Effector CD4-positive, alpha-beta T cell (primary cell): ENCODE measurements around the gene NDE1.

Experiments
- DNase-seq: peaks from one replicate; pipeline ENCODE4 v3.0.0-alpha.2; 2020

Gene NDE1

DNA sequence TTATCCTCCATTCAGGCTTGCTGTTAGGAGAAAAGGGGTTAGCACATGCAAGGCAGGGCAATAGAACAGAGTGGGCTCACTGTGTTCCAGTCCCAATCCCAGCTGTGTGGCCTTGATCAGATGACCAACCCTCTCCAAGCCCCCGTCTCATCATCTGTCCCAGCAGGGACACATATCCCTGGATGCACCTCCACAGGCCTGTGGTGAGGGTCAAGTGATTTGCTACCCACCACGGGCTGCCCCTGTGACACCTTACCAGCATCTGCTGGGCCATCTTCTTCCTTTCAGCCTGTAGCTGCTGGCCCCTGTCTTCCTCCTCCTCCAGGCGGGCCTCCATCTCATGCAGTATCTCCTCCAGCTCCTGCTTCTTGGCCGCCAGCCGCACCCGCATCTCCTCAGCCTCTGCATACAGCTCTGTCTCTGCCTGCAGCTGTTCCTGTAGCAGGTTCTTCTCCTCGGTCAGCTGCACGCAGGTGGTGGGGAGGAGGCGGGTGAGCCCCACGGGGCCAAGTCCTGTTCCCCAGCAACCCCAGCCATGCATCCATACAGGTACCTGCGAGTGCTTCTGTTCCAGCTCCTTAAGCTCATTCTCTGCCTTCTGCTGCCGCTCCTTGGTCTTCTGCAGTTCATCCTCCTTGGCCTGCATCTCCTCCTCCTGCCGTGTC lies 91.3 kb downstream of the NDE1 start:
- DNase-seq: no peak

DNA sequence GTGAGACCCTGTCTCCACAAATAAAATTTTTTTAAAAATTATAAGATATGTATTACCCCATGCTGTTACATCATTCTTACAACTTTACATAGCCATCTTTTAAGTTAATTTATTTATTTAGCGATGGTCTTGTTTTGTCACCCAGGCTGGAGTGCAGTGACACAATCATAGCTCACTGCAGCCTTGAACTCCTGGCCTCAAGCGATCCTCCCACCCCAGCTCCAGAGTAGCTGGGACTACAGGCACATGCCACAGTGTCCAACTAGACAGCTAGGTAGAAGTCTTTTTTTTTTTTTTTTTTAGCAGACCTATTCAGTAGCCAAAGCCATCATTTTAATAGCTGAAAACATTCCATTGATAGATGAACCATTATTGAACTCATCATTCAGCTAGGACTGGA lies 92.7 kb downstream of the NDE1 start:
- DNase-seq: no peak

DNA sequence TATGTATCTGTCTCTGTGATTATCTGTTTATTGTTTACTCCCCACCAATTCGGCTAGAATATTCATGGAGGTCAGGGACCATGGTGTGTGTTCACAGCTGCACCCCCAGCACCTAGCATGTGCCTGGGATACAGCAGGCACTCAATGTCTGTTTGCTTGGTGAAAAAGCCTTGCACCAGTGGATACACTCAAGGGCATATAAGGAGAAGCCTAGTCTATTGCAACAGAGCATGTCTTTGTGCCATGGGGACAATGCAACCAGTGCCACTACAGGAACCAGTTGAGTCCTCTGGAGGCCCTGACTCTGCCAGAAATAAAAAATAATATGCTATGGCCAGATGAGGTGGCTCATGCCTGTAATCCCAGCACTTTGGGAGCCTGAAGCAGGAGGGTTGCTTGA lies 93.6 kb downstream of the NDE1 start:
- no peak for DNase-seq

DNA sequence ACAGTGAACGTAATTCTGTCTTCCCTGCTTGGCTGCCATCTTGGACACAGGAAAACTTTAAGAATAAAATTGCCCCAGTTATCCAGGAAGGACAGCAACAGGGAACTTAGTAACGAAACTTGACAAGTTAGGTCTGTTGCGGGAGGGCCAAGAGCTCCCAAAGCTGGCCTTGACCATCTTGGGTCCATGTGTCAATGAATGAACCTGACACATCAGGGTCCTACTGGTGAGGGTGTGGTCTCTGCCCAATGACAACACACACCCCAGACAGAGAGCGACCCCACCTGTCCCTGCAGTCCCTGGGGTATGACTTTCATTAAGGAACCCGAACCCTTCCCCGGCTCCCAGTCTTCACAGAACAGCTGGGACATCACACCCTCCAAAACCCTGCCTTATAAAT lies 96.3 kb downstream of the NDE1 start:
- DNase-seq: no peak

DNA sequence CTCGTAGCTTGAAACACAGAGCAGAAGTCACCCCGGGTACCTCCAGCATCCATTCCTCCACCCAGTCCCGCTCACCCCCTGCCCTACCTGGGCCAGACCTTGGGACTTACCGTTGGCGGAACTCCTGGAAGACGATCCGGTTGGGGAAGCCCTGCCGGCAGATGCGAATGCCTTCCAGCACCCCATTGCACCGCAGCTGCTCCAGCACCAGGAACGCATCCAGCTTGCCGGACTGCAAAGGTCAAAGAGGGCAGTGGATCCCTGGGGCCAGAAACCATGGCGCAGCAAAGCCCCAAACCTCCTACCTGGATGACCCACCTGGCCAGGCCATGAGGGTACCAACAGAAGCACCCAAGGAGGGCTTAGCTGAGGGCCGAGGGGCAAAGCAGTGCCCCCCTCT lies 97.9 kb downstream of the NDE1 start:
- no peak for DNase-seq

DNA sequence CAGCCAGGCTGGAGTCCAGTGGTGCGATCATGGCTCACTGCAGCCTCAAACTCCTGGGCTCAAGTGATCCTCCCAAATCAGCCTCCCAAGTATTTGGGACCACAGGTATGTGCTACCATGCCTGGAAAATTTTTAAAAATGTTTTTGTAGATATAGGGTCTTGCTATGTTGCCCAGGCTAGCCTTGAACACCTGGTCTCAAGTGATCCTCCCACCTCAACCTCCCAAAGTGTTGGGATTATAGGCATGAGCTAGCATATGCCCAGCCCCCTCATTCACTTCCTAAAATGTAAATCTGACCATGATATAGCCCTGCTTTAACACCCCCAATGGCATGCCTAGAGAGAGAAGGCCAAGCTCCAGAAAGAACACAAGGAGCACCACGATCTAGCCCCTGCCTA lies 98.6 kb downstream of the NDE1 start:
- DNase-seq: no peak

DNA sequence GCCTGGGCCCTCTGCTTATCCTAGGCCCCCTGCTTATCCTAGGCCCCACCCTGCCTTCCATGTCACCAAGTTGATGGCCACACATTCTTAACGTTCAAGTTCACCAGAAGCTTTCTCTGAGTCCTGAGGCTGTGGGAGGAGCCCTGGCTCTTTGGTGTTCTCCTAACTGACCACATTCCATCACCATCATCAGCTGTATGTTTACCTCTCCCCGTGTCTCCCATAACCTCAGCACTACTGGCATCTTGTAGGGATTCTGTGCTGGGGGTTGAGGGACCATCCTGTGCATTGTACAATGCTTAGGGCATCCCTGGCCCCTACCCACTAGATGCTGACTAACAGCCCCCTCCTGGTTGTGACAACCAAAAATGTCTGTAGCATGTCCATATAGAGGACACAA lies 99.3 kb downstream of the NDE1 start:
- no peak for DNase-seq

DNA sequence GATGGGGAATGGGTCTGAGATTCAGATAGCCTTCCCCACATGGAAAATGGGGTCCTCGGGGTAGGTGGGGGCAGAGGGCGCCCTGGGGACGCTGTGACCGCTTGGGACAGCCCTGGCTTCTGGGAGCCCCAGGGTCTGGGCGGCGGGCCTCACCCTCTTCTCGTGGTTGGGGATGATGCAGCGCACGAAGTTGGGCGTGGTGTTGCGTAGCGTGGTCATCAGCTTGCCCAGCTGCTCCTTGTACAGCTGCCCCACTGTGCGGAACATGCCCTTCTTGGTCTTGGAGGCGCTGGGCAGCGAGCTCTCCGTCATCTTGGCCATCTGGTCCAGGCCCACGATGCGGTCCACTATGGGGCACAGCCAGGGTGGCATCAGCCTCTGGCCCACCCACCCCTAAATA lies 99.9 kb downstream of the NDE1 start:
- no peak for DNase-seq

DNA sequence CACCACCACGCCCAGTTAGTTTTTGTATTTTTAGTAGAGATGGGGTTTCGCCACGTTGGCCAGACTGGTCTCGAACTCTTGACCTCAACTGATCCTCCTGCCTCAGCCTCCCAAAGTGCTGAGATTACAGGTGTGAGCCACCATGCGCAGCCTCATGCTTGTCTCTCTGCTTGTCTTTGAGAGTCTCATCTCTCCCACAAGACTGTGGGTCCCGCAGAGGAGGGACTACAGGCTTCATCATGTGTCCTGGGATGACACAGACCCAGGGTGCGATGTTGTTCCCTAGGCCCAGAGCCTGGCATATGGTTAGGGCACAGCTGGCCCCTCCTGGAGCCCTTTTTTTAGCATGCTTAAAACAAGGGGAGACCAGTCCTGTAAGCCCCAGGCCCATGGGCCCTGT lies 101.9 kb downstream of the NDE1 start:
- no peak for DNase-seq

DNA sequence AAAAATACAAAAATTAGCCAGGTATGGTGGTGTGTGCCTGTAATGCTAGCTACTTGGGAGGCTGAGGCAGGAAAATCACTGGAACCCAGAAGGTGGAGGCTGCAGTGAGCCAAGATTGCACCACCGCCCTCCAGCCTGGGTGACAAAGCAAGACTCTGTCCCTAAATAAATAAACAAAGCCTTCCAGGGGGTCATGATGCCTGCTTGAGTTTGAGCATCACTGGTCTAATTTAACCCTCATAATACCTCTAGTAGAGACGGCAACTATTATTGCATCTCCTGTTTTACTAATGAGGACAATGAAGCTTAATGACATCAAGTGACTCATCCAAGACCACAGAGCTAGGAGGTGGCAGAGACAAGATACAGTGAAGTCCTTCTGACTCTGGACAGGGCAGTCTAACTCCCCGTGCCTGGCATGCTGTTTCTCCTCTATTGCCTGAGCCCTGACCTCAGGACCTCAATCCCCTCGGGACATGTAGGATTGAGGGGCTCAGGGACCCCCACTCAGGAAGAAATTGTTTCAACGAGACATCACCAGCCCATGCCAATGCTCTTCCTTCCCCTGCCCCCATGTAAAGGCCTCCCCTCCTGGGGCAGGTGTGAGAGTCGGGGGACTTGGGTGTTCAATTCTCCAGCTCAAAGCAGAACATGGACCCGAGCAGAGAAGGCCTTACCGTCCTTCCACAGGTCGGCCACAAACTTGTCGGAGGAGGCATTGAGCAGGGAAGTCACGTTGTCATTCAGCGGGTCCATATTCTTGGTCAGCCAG lies 102.9 kb downstream of the NDE1 start:
- no peak for DNase-seq

DNA sequence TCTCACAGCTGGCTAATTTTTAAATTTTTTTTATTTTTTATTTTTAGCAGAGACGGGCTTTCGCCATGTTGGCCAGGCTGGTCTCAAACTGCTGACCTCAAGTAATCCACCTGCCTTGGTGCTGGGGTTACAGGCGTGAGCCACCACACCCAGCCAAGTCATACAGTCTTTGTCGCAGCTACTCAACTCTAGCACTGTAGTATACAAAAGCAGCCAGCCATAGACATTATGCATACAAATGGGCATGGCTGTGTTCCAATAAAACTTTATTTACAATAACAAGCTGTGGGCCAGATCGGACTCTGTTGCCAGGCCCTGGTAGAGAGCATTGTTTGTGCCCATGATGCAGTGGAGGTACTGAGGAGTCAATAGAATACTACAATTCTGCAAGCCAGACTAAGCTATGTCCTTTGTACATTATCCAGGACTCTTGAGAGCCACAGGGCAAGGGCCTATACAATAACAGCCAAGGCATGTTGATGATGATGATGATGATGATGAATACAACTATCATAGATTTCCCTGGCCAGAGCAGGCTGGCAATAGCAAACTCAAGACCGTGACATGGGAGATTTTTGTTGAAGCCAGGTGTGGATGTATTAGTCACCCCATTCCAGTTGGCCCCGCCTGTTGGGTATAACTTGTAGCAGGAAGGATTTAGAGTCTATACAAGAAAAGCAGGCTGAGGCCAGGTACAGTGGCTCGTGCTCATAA lies 104.9 kb downstream of the NDE1 start:
- DNase-seq: no peak

DNA sequence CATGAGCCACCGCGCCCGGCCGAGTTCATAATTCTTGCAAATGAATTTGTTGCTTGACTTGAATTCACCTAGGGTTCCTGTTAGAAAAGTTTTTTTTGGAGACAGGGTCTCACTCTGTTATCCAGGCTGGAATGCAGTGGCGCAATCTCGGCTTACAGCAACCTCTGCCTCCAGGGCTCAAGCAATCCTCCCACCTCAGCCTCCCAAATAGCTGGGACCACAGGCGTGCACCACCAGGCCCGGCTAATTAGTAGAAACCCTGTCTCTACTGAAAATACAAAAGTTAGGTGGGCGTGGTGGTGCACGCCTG lies 107.0 kb downstream of the NDE1 start:
- no peak for DNase-seq

DNA sequence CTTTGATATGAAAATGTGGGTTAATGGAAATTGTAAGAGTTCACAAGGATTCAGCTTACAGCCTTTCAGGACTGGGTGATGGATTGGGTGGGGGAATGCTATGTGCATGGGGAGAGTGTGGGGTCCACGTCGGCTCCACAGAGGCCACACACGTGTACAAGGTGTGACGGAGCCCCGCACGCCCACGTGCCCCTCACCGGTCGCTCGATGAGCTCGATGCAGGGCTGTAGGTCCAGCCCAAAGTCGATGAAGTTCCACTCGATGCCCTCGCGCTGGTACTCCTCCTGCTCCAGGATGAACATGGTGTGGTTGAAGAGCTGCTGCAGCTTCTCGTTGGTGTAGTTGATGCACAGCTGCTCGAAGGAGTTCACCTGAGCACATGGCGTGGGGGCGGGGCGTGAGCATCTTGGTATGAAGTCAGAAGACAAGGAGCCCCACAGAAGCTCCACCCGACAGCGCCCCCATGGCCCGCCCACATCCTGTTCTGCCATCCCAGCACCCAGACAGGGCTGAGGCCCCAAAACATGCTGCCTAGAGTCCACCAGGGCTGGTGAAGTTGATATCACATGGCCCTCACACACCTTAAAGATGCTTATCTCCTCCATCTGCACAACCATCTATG lies 107.7 kb downstream of the NDE1 start:
- DNase-seq: no peak

DNA sequence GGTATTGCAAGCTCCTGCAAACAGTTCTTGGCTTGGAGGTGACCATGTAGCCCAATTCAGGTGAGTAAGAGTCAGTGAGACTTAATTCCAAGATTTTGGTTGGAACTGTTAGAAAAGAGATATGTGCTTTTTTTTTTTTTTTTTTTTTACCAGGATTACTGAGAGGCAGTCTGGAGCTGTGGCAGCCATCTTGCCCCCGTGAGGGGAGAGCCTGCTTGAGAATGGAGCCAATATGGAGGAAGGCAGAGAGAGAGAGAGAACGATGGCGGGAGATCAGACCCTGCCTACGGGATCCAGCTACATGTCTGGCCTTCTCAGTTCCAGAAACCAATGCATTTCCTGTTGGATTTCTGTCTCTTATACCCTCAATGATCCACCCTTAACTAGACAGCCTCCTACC lies 109.0 kb downstream of the NDE1 start:
- DNase-seq: no peak

DNA sequence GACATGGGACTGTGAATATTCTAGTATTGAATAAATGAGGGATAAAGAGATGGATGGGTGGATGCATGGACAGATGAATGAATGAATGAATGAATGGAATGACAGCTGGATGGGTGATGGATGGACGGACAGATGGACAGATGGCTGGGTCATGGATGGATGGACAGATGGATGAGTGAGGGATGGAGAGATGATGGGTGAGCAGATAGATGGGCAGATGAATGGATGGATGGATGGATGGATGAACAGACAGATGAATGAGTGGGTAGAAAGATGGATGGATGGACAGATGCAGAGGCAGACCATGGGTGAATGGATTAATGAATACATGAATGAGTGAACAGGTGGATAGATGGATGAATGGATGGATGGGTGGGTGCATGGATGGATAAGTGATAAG lies 110.1 kb downstream of the NDE1 start:
- no peak for DNase-seq

DNA sequence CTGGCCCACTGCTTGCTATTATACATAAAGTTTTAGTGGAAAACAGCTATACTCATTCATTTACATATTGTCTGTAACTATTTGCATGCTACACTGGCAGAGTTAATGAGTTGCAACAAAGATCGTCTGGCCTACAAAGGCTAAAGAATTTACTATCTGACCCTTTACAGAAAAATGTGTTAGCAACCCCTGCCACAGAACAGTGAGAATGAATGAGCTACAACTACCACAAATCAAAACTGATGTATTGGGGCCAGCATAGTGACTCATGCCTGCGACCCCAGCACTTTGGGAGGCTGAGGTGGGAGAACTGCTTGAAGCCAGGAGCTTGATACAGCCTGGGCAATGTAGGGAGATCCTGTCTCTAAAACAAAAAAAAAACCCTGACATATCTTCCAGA lies 114.1 kb downstream of the NDE1 start:
- no peak for DNase-seq

DNA sequence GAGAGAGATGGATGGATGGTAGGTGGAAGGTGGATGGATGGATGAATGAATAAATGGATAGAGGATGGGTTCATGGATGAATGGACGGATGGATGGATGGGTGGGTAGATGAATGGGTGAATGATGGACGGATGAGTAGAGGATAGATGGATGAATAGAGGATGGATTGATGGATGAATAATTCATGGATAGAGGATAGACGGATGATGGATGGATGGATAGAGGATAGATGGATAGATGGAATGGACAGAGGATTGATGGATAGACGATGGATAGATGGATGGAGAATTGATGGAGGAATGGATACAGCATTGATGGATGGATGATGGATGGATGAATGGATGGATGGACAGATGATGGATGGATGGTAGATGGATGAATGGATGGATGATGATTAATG lies 115.1 kb downstream of the NDE1 start:
- no peak for DNase-seq

DNA sequence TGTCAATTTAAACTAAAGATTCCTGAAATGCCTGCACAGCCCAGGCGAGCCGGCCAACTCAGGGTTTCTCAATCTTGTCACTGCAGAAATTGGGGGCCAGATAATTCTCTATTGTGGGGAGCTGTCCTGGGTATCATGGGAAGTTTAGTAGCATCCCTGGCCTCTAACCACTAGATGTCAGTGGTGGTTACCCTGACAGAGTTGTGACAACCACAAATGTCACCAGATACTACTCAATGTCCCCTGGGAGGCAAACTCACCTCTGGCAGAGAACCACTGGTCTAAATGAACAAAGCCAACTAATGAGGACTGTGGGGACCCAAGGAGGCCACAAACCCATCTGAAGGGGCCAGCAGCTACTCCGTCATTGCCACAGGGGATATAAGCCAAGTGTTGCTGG lies 115.8 kb downstream of the NDE1 start:
- no peak for DNase-seq

DNA sequence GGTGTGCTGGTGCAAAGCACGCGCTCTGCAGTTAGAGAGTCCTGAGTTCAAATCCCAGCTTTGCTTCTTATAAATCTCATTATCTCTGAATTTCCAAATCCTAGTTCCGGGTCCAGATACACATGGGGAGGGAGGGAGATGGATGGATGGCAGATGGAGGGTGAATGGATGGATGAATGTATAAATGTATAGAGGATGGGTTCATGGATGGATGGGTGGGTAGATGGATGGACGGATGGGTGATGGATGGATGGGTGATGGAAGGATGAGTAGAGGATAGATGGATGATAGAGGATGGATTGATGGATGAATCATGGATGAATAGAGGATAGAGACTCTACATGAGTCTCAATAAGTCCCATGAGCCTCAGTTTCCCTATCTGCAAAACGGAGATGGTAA lies 116.9 kb downstream of the NDE1 start:
- no peak for DNase-seq

DNA sequence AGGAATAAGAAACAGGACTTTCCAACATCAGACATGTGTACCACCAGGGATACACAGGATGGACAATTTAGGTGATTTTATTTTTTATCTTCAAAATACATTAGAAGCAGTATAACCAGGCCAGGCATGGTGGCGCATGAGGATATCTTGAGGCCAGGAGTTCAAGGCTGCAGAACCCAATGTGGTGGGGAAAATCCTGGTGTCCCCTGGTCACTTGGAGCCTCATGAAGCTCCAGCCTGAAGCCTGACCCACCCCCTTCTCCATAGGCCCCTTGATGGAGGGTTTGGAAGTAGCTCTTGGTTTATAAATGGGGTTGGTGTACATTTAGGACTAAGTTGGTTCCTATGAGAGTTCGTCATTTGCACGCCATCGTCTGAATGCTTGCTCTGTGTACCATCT lies 118.2 kb downstream of the NDE1 start:
- no peak for DNase-seq

DNA sequence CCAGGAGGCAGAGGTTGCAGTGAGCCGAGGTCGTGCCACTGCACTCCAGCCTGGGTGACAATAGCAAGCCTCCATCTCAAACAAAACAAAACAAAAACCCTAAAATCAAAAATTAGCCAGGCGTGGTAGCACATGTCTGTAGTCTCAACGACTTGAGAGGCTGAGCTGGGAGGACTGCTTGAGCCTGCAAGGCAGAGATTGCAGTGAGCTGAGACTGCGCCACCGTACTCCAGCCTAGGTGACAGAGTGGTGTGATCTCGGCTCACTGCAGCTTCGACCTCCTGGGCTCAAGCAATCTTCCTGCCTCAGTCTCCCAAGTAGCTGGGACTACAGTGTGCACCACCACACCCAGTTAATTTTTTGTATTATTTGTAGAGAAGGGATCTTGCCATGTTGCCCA lies 119.2 kb downstream of the NDE1 start:
- no peak for DNase-seq

DNA sequence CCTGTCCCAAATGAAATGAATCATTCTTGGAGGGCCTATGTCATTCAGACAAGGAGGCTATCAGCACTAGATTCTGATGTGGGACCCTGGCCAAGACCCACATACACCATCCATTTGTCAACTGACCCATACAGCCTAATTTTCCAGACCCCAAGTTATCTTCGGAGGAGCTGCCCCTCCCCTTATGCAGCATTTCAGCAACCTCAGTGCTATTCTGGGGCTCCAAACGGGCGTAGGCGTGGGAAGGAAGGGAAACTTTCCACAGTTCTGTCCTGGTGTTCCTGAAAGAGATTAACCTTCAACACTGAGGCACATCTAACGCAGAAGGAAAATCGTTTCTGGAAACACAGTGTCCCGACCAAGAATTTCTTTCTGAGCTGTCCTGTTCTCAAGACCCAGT lies 120.1 kb downstream of the NDE1 start:
- no peak for DNase-seq

DNA sequence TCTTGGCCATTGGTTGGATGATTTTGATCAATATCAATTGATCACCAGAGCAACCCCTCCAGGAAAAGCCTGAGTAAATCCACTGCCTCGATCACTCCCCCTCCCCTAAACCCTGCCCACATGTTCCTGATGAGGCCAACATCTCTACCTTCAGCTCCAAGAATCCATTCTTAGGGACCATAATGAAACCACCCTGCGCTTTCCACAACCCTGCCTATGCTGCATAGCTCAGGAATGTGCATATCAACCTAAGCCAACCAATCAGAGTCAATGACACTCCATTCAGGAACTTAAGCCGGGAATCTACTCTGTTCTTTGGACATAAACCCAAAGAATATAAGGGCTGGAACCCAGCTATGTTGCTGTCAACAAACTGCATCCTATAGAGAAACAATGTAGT lies 120.5 kb downstream of the NDE1 start:
- no peak for DNase-seq

DNA sequence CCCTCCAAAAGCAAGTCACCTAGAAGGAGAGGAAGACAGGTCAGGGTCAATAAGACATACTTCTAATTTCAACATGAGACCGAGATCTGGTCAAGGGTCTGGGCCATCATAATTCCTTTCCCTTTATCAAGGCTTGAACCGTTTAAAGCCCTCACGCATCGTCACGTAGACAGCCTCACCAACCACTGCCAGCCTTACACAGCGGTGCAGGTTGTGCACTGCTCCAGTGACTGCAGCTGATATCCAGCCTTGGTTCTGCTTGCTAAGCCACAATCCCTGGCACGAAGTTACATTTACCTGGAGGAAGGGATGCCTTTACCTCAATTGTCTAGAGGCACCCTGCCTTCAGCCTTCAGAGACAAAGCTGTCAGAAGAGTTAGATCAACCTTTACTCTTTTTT lies 121.6 kb downstream of the NDE1 start:
- DNase-seq: no peak
